Mammary microvascular endothelial cell (primary cell): ENCODE data around the gene CXCL3. TPM values are rescaled to one million over a fixed set of nuclear protein-coding genes. Genes with fewer than 3 reads are reported as not detected.

ENCODE experiments used
- total RNA-seq: library from RNA; depleted of rRNA; stranded (reverse); fragments of >200 nt; gene quantifications from 2 replicates; pipeline ENCODE4 v1.2.3, GENCODE V29; 2015

Gene CXCL3
- total RNA-seq, result 0.93 and 4.1 TPM in 2 replicates

DNA sequence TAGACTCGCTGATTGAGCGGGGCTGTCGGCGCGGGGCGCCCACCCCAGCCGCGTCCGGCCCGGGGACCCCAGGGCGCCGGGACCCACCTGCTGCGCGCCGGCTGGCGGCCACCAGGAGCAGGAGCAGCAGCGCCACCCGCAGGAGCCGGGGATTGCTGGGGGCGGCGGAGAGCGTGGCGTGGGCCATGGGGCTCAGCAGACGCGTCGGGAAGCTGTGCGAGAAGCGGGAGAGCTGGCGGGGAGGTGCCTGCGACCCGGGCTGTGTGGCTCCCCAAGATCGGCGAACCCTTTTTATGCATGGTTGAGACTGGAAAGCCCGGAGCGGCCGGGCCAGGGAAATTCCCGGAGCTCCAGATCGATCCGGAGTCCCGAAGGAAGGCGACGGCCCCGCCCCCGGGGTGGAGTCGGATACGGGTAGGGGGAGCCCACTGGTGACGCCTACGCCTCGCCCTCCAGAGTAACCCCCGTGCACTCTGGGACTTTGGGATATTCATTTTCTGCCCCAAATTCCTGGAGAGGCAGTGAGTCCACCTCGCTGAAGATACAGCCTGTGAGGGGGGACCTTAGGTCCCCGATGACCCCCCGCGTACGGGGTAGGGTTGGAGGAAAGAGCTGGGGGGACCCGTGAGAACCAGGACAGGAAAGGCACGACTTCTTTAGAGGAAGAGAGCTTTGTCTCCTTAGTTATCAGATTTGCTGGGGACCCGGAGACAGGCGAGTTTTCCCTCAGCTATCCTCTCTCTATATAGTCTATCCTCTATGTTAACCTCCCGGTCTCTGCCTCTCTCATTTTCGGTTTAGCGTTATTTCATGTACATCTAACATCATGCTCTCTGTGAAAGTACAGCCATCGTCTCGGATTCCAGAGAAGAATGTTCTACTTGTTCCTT lies at the start of gene CXCL3:
Gene CXCL3 (minus strand): TSS at position 265 of the 890 bp plus-strand sequence. CDS start 78 bp downstream, at position 187.

DNA sequence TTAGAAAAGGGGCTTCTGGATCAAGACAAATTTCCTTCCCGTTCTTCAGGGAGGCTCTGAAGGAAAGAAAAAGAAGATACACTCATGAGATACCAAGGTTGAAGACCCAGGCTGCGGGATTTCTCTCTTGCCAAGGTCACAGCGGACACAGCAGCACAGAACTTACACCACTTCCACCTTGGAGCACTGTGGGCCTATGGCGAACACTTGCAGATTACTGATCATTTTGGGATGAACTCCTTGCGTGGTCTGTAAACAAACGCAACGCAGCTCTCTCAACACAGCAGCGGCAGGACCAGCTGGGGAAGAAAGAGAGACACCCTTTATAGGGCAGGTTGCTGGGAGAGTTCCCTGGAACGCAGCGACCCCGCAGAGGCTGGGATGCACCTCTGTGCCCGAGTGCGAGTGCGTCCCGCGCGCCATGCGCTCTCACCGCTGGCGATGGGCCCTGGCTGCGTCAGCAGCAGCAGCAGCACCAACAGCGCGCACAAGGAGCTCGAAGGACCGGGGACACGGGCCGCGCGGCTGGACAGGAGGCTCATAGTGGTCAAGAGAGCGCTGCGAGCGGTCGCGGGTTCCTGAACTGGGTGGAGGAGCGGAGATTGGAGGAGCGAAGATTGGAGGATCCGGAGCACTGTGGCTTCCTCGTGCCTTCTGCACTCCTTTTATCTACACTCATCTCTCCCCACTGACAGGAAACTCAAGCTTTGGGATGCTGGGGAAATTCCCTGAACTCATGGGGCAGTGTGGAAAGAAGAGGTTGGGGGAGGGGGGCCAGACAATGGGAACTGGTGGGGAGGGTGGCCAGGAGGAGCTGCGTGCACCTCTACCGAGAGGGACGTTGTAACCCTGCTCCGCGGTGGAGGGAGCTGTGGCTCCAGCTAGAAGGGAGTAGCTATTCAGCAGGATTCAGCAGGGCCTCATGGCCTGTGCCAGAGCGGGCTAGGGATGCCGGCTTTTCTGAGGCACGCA lies 40.2 kb downstream of the CXCL3 start, which contains the start of gene CXCL5:
Gene CXCL5 (minus strand): TSS at position 638 of the 972 bp plus-strand sequence. CDS start 96 bp downstream, at position 542.

DNA sequence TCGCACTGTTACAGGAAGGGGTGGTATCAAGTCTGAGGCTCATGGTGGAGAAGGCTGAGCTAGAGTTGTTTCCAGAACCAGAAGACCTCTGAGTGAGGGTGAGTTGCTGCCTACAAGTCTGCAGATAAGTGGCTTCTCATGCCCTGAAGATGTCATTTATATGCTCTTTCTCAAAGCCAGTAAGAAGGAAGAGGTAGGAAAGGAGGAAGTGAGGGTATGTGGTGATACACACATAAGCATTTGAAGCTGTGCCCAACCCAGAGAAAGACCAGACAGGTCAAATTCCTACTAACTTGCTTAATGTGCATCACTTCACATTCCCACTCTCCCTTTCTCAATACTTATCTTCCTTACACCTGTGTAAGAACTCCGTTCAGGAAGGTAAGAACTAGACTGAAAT lies 50.4 kb downstream of the CXCL3 start, which contains the start of gene PPBP:
Gene PPBP (minus strand): TSS at position 130 of the 400 bp plus-strand sequence. CDS start 87 bp downstream, at position 43.

Other genes starting within 250 kb of the CXCL3 start
- gene CXCL6, start 202.0 kb downstream of the CXCL3 start, total RNA-seq, result 0.67 and 1.5 TPM in 2 replicates
- not detected in 2 replicates for gene PF4V1, start 185.4 kb downstream of the CXCL3 start, total RNA-seq
- 141 and 147 TPM in 2 replicates for gene CXCL1, start 169.3 kb downstream of the CXCL3 start, total RNA-seq
- gene PF4, start 56.7 kb downstream of the CXCL3 start, total RNA-seq, result not detected in 2 replicates
- gene PPBP, start 50.5 kb downstream of the CXCL3 start, total RNA-seq, result not detected in 2 replicates
- gene CXCL5, start 40.0 kb downstream of the CXCL3 start, total RNA-seq, result 1.3 and 1.8 TPM in 2 replicates
- gene CXCL2, start 60.5 kb upstream of the CXCL3 start, total RNA-seq, result 10.7 and 12.0 TPM in 2 replicates
- 10.9 and 13.4 TPM in 2 replicates for gene MTHFD2L, start 119.4 kb upstream of the CXCL3 start, total RNA-seq